GM18526 (cell line): ENCODE measurements around the gene ADAM19.

Source experiments
- POLR2A ChIP-seq: IDR thresholded peaks from 3 replicates; pipeline ENCODE4 v1.6.1; 2011; ENCODE audit not compliant: insufficient read length; ENCODE audit errors: extremely low read depth

ADAM19 gene

GRCh38 chr5:157581901-157582300, 6.3 kb upstream of the ADAM19 start:
- TF ChIP-seq POLR2A: no peak

- no peak for TF ChIP-seq POLR2A
Measured at GRCh38 chr5:157578079-157578780, 2.7 kb upstream of the ADAM19 start.

DNA sequence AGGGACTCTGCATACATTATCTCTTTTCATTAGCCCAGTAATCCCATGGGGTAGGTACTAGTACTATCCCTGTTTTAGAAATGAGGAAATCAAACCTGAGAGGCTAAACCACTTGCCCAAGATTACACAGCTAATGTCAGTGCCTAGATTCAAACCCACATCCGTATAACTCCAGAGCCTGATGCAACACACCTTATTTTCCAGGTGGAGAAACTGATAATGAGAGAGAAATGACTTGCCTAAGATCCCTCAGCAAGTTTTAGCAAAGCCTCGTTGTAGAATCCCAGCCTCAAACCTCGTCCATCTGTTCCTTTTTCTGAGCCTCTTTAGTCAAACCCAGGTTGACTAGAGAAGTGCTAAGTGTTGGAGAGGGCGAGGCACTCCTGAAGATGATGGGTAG, 1.1 kb upstream of the ADAM19 start:
- TF ChIP-seq POLR2A: no peak

DNA sequence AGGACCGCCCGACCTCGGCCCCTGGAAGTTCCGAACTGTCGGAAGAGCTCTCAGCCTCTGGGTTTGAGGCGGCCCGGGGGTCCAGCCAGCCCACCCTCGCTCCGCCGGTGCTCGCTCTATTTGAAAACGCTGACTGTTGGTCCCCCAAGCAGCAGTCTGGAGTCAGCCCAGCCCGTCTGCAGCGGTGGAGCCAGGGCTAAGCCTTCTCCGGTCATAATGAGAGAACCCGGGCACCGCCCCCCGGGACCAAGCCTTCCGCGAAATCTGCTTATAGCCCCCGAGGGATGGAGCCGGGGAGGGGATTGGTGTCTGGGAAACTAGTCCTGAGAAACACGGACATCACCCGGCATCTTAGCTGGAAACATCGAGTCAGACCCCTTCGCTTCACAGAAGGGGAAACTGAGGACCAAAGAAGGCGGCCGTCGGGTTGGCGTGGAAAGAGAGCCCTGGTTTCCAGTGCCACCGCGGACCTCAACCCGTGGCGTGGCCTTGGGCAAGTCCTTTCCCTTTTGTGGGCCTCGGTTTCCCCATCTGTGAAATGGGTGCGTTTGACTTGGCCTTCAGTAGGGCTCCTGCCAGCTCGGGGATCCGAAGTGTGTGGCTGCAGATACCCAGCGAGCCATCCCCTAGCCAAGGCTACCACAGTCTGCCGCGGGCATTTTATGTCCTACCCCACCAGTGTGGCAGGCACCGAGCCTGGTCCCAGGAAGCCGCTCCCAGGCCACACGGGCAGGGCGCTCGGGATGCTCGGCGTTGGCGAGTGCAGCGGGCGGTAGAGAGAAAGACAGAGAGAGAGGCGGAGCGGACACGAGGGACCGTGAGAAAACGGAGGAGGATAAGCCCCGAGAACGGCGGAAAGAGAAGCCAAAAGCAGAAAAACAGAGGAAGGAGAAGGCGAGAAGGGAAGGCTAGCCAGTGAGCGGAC, 857 bp downstream of the ADAM19 start:
- TF ChIP-seq POLR2A: no peak

DNA sequence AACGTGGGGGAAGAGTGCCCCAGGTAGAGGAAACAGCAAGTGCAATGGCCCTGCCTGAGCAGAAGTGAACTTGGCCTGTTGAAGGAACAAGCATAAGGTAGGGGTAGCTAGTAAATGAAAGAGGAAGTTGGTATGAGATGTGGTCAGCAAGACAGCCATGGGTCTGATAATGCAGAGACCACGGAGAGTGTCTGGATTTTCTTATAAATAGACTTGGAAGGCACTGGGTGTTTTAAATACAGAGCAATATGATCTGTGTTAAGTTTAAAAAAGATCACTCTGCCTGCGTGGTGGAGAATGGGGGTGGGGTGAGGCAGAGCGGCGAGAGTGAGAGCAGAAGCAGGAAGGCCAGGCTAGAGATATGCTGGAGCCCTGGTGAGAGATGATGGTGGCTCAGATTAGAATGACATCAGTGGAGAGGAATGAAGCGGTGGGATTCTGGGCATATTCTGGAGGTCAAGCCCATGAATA, 4.2 kb downstream of the ADAM19 start:
- TF ChIP-seq POLR2A: no peak

DNA sequence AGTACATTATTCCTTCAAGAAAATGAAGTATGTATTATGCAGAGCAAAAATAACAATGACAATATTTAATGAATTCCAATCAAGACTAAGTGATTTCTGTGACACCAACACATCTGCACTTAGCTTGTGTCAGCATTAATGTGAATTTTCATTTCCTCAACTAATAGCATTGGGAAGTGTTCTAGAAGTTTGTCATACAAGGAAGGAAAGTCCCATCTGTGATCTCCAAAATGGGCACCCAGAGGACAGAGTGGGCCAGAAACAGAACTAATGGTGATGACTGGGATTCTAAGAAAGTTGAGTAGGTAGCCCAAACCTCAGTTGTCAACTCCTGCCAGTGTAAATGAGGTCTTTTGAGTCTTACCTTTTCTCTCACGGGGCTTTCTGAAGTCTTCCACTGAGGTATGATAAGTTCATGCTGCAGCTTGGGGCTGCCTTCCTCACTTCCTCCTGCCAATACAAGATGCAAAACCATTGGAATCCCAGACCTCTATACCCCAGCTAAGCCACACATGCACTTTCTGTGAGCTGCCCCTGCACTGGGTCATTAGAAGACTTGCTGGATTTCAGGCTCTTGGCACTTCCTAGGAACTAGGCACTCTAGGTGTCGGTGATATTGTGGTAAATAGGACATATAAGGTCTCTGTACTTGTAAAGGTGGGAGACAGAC, 4.9 kb downstream of the ADAM19 start:
- no peak for TF ChIP-seq POLR2A

DNA sequence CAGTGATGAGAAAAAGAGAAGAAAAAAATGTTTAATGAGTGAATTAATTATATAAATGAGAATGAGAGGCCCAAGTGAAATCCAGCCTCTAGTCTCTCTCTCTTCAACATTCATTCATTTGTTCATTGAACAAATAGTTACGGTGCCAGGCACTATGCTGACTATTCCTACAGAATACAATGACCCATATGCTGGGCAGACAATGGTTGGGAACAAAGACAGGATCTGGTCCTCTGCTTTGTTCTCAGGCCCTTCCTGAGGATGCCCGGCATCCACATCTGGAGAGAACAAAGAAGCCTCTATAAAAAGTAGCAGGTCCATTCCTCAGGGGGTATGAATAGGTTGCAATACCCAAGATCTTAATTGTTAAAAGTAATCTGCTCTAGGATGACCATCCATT, 6.9 kb downstream of the ADAM19 start:
- TF ChIP-seq POLR2A: no peak

DNA sequence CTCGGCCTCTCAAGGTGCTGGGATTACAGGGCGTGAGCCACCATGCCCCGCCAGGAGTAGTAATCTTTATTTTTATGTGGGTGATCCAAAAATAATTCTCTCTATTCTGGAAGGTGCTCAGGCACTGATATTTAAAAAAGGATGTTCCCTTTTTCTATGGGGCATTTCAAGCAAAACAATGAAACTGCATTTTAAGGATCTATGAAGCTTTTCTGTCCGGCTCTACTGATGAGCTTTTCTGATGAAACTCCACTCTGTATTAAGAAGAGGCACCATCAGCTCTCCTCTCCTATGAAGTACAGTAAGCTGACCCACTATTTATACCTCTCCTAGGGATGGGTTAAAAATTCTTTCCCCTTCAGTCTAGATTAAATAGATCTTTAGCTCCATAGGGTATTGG, 7.4 kb downstream of the ADAM19 start:
- no peak for TF ChIP-seq POLR2A

- no peak for TF ChIP-seq POLR2A
Measured at GRCh38 chr5:157566902-157567489, 8.6 kb downstream of the ADAM19 start.

GRCh38 chr5:157563929-157564716, 11.5 kb downstream of the ADAM19 start:
- TF ChIP-seq POLR2A: no peak

- no peak for TF ChIP-seq POLR2A
Measured at GRCh38 chr5:157563373-157563928, 12.1 kb downstream of the ADAM19 start.

GRCh38 chr5:157562111-157562581, 13.4 kb downstream of the ADAM19 start:
- TF ChIP-seq POLR2A: no peak

DNA sequence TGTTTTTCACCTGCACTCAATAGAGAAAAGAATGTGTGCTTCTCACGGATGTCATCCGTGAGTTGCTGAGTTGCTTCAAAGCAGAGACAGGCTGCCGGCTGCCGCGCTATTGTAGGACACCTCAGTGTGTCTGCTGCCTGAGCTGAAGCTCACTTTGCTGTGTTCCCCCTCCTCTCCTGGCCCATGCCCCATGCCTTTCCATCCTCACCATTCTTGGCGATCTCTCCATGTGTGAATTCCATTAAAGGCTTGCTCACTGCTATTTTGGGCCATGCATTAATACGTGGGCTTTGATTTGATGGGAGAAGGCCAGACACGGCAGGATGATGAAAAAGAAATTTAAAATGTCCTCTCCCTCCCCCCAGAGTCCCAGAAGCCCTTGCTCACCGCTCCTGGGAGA, 14.5 kb downstream of the ADAM19 start:
- no peak for TF ChIP-seq POLR2A

DNA sequence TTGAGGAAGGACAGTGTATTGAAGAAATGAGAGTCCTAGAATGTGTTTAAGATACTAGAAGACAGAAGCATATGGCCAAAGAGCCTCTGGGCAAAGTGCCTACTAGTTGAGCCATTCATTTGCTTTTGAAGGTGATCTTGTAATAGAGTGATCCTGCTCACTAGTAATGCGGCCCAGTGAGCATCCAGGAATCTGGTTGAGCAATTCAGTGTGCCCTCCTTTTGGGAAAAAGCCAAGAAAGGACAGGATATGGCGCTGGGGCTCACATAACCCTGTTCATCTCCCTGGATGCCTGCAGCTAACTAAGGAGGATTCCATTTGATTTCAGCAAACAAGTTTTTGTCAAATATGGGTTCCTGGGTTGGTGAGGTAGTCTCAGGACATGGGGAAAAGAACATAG, 16.3 kb downstream of the ADAM19 start:
- no peak for TF ChIP-seq POLR2A
